Stimulated activated CD4-positive, alpha-beta T cell treated with anti-CD3 and anti-CD28 coated beads, Interleukin-2, amount 100 ng/mL, for 4 hours (primary cell): ENCODE data around the gene SETD3.
"Not testable (repeated sequence)": the region's sequence is repeated elsewhere in the genome, so short reads cannot be mapped to it uniquely, and the experiment has no call there.

Experiments used
- DNase-seq: peaks from one replicate; pipeline ENCODE4 v3.0.0-alpha.2; 2020; ENCODE audit warnings: low read depth

SETD3 gene

DNA sequence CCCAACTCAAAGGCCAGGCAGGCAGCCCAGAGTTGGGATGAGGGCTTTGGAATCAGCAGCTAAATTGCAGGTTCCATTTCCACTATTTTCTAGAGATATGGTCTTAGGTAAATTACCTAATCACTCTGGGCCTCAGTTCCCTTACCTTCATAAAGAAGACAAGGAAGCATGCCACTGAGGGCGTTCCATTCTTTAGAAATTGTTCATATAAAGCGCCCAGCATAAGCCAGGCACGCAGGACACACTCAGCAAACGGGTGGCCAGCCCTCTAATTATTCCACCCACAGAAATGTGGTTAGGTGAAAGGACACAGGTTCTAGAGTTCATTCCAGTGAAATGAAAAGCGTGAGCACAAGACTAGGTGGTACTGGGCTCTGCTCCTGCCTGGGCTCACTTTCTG, 120.8 kb downstream of the SETD3 start:
- DNase-seq: no peak

DNA sequence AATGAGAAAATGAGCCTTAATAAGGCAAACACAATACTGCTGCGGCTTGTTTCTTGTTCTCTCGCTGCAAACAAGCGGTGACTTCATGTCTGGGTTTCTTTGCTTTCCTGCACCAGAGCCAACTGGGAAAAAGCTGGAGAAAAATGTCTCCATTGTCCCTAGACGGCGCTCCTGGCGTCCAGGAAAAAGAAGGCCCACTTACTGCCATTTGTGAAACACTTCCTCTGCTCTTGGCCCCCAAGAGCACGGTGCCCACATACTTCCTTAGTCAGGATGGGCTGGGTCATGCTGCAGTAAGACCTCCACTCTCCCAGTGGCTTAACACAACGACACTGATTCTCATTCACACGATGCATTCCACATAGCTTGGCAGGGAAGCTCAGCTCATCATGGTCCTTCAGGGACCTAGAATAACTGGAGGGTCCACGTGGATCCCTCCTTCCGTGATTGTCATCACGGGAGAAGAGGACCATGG, 122.7 kb downstream of the SETD3 start:
- no peak for DNase-seq

DNA sequence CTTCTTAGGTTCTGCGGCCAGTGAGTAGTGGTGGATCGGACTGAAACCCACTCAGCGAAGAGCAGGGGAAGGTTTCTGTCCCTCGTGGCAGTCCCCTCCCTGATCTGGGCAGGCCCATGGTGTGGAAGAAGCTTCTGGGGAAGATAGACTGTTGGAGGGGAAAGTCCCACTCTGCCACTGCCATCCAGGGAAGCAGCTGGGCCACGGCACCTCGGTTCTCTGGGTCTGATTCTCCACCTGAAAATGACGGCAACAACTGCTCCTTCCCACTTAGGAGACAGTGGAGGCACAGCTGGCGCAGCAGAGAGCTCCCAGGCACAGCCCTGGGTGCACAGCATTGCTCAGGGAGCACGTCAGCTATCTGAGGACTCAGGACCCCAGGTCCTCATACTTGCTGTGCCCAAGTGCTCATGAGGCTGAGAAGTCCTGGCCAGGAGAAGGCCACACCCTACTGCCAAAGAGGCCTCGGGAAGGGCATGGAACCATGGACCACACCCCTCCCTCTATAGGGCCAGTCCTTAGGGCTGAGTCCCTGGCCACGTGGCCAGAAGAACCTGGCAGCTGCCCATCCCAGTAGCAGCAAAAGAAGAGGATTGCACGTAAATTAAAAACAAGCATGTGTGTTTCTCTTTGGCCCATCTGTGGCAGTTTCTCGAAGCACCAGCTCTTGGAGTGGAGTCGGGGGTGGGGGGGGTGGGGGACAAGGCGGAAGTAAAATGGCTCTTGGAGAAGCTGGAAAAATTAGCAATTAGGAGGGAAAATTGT, 123.3 kb downstream of the SETD3 start:
- no peak for DNase-seq

DNA sequence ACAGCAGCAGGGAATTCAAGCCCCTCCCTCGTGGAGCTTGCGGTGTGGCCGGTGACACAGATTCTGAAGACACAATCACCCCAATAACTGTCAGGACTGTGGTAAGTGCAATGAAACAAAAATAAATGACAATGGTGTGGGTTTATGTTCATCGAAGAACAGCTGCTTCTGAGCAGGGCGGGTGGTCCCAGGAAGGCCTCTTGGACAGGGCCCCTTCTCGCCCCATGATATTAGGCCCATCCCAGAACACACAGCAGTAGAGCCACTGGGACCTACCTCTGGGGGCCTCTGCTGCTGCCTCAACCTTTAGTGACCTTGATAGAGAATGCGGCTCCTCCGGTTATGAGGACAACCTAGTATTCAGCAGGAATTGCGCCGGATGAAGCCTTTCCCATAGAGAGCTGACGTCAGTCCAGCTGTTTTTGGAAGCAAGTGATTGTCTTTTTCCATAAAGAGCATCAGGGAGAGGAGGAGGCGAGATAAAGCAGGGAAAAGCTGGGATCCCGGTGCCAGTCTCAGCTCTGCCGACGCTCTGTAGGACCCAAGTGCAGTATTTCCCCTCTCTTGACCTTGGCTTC, 124.5 kb downstream of the SETD3 start:
- no peak for DNase-seq

DNA sequence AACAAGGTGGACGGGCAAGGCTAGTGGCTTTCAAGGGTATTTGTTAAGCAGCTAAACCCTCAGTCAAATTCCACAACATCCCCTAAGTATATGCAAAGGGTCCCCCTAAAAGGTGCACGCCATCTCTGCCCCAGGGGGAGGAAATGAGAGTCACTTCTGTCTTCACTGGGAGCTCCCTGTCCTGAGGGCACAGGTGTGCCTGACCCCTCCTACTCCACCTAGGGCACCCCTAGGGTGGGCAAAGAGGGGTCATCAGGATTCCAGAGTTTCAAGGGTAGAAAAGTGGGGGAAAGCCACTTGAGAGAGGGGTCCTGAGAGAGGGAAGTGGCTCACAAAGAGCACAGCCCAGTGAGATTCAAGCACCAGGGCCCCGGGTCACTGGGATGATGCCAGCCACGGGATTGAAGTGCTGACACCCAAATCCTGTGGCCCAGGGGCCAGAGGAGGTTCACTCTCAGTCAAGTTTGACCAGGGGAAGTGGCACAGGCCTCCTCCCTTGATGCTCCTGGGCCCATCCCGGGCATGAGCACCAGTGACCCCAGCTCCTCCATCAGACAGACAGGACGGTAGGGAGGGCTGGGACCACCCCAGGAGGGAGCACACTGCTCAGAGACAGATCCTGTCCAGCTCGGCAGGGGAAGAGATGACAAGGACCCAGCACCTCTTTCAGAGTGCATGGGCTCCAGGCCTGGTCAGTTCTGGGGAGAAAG, 126.3 kb downstream of the SETD3 start:
- DNase-seq: no peak

DNA sequence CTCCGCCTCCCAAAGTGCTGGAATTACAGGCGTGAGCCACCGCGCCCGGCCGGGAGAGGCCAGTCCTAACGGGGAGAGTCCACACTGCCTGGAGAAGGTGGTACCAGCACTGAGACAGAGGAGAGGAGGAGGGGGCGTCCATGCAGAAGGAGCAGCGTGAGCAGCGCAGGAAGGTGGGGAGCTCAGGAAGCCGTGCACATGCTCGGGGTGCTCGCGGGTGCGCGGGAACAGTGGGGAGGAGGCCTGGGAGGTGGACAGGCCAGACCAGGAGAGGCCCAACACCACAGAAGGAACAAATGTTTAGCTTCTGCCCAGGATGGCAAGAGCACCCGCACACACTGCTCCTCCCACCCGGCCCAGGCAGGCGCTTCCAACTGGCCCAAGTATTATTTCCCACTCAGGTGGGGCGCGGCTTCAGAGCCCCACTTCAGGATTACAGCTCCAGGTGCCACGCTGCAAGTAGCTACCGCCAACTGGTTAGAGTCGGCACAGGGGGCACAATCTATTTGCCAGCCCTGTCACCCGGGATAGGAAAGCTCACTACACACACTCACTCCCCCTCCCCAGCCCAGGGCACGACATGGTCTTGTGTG, 127.9 kb downstream of the SETD3 start:
- DNase-seq: no peak

DNA sequence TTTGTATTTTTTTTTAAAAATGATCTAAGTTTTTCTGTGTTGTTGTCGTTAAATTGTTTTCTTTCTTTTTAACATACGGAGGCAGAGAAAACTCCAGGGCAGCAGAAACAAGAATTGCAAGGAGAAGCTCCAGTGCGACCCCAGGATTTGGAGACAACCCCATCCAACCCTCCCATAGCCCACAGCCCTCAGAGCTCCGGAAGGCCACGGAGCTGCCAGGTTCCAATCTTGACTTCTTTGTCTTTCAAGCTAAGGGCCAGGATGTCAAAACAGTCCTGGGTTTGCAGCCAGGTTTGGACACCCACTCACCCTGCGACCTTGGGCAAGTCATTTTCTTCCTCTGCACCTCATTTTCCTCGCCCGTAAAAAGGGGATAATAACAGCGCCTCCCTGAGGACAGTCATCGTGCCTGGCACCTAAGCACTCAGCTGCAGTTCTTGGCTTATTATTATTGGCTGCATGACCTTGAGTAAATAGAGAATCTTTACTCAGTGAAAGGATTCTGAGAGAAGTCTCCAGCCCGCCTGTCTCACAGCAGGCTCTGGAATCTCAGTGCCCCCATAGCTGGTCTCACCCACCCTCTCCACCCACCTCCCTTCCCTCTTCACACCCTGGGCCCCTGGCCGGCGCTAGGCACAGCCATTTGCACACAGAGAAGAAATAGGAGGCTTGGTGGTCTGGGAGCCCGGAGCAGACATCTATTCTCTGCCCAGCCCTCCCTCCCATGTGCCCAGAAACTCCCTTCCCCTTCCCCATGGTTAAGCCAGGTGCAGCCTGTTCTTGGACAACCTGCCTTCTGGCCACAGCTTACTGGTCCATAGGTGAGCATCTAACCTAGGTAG, 129.3 kb downstream of the SETD3 start:
- DNase-seq: no peak

DNA sequence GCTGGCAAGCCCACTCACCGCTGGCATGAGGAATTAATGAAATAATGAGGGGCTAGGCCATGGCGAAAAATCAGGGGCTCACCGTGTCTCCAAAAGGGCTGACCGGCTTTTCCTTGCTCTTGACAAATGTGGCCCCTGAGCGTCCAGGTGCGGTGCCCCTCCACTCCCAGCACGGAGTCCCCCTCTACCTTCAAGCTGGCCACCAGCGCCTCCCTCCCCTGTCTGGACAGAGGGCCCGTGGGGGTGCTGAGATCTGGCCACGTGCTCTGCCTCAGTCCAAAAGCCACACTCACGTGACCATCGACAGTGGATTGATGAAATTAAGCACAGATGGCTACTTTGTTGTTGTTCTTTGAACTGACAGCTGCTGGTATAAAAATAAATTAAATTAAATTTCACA, 129.9 kb downstream of the SETD3 start:
- DNase-seq: no peak

DNA sequence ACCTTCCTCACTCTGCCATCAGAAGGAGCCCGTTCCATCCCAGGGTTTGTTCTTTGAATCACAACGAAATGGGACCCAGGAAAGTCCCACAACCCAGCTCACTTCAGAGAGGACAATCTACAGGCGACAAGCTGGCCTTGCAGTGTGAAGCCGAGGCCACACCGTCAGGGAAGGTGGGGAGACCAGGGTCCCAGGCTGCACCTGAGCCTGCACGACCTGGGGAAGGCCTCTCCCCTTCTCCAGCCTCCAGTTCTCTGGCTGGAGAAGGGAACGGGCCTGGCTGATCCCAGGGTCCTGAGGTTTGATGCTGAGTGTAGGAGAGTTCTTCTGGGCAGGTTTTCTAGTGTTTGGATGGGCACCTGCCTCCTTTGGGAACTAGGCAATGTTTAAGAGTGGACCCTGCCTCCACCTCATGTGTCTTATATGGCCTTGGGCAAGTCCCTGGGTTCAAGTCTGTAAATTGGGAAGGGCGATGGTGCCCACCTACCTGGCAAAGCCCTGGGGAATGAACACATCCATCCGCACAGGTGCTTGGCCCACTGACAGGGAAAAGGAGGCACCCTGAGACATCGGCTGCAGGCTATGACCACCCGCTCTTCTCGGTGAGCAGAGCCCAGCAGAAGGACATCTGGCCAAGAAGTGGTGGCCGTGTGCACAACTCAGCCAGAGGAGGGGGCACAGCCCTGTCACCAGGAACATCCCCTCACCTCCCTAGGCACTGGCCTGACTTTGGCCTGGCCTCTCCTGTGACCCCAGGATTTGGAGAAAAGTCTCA, 130.8 kb downstream of the SETD3 start:
- no peak for DNase-seq

DNA sequence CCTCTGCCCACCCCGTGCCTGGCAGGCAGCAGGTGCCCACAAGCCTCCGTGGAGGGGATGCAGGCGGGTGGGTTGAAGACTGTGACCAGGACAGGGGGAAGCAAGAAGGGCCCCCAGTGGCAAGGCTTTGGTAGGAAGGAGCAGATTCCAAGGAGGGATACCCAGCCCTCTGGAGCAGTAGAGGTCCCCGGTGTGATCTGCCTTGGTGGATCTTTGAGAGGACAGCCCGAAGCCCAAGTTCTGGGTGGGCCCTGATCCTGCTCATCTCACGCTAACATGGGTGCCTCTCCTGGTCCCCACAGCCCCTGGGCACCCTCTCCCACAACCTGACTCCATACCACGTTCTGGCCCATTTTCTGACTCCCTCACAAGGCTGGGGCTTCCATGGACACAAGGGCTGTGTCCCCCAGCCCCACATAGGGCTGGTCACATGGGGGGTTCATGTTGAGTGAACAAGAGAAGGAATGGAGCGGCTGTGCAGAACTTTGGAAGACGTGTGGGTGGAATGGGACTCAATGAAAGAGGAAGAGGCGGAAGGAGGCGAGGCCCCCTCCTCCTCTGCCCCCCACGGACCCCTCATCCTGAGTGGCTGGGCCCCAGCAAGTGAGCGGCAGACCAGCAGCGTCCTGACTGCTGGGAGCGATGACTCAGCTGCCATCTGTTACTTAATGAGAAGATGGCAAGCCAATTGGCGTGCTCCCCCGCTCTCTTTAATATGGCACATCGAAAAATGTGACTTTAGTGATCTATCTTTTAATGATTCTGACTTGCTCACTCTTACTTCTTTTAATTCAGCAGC, 131.6 kb downstream of the SETD3 start:
- DNase-seq: no peak

DNA sequence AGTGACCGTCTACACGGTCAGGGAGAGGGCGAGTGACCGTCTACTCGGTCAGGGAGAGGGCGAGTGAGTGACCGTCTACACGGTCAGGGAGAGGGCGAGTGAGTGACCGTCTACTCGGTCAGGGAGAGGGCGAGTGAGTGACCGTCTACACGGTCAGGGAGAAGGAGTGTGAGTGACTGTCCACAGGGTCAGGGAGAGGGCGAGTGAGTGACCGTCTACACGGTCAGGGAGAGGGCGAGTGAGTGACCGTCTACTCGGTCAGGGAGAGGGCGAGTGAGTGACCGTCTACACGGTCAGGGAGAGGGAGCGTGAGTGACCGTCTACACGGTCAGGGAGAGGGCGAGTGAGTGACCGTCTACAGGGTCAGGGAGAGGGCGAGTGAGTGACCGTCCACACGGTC, 132.4 kb downstream of the SETD3 start:
- not testable (repeated sequence) for DNase-seq
